HCT116 (cell line): ENCODE results near the gene BRD3OS. TPM values are rescaled to one million over a fixed set of nuclear protein-coding genes. Genes with fewer than 3 reads are reported as not detected.

Experiments
- ATAC-seq: fragments of 200-7000 bp; cut with Tn5 transposase; 2 replicates; pipeline ENCODE4 v1.9.1; 2020; ENCODE audit warnings: mild to moderate bottlenecking, moderate library complexity
- BruUV-seq: library from RNA; stranded (reverse); fragments of 400-500 nt; replicated peaks from 2 replicates; lab custom pipeline; 2021; lab: Mats Ljungman, UMichigan
- CTCF ChIA-PET: fragments of 300-600 bp; sonication (Branson Sonifier 250); formaldehyde crosslinking; loops from one replicate; lab custom pipeline; 2021; ENCODE audit warnings: antibody characterized with exemption; lab: Charles Lee
- POLR2A ChIA-PET: fragments of 300-600, 350-600 bp; sonication (Branson Sonifier 250); formaldehyde crosslinking; loops from one replicate; lab custom pipeline; 2021; ENCODE audit warnings: antibody characterized with exemption; lab: Charles Lee
- RAD21 ChIA-PET, 2 experiments: fragments of 300-600 bp; sonication (Branson Sonifier 250); formaldehyde crosslinking; loops; one replicate each; lab custom pipeline; 2023; ENCODE audit warnings: low total read pairs in 2 of 2; ENCODE audit not compliant: uncharacterized antibody in 2 of 2, unreplicated experiment in 2 of 2, low non-redundant PET in 1 of 2; lab: Charles Lee
- DNase-seq: peaks from one replicate; pipeline ENCODE4 v3.0.0-alpha.2; 2010; ENCODE audit warnings: low read depth, low spot score
- H2AFZ ChIP-seq: fragments of 200-600 bp; shearing (Covaris generic), sonication (generic); 2 replicates; pipeline ENCODE4 v1.6.1; 2017; ENCODE audit warnings: low read depth, mixed run types, mixed read lengths, antibody characterized with exemption, low read length; ENCODE audit not compliant: poor library complexity, severe bottlenecking
- H3K27ac ChIP-seq: 2 replicates; pipeline ENCODE4 v1.5.1; 2012; ENCODE audit warnings: low read depth, low read length
- H3K27me3 ChIP-seq: fragments of 200-600 bp; sonication (generic); 2 replicates; pipeline ENCODE4 v1.6.1; 2016; ENCODE audit warnings: mixed run types, low read length, mixed read lengths; ENCODE audit not compliant: insufficient read depth
- H3K36me3 ChIP-seq, 2 experiments: fragments of 200-500 bp in 1 of 2; fragments of 200-600 bp in 1 of 2; sonication (Bioruptor generic) in 1 of 2; sonication (generic) in 1 of 2; 2 replicates each; pipeline versions ENCODE4 v1.5.1 to v1.6.1; 2014 to 2016; ENCODE audit warnings: low read length in 2 of 2, inconsistent platforms in 1 of 2, mixed read lengths in 1 of 2, mixed run types in 1 of 2; ENCODE audit not compliant: insufficient read depth in 2 of 2, control insufficient read depth in 1 of 2
- H3K4me1 ChIP-seq, 2 experiments: fragments of 200-600 bp in 1 of 2; sonication (generic) in 1 of 2; 2 replicates each; pipeline versions ENCODE4 v1.5.1 to v1.6.1; 2012 to 2017; ENCODE audit warnings: low read length in 2 of 2, inconsistent platforms in 1 of 2, mild to moderate bottlenecking in 1 of 2, mixed read lengths in 1 of 2, mixed run types in 1 of 2, moderate library complexity in 1 of 2; ENCODE audit not compliant: insufficient read depth in 2 of 2, control insufficient read depth in 1 of 2
- H3K4me2 ChIP-seq: fragments of 200-600 bp; sonication (generic); 2 replicates; pipeline ENCODE4 v1.6.1; 2017; ENCODE audit warnings: mixed run types, low read length, mixed read lengths
- H3K4me3 ChIP-seq, 2 experiments: fragments of 200-600 bp in 1 of 2; sonication (generic) in 1 of 2; replicated peaks in 1 of 2; 2 replicates each; pipeline ENCODE4 v1.5.1; 2011 to 2016; ENCODE audit warnings: low read length in 2 of 2, control low read depth in 1 of 2, low read depth in 1 of 2, mild to moderate bottlenecking in 1 of 2, mixed read lengths in 1 of 2, mixed run types in 1 of 2
- H3K79me2 ChIP-seq: fragments of 200-600 bp; sonication (generic); 2 replicates; pipeline ENCODE4 v1.6.1; 2017; ENCODE audit warnings: mild to moderate bottlenecking, mixed run types, low read length, moderate library complexity, mixed read lengths; ENCODE audit not compliant: insufficient read depth
- H3K9ac ChIP-seq: fragments of 200-600 bp; sonication (generic); 2 replicates; pipeline ENCODE4 v1.6.1; 2016; ENCODE audit warnings: low read length, mixed read lengths
- H3K9me2 ChIP-seq: fragments of 200-600 bp; sonication (generic), shearing (Covaris generic); 2 replicates; pipeline ENCODE4 v1.6.1; 2017; ENCODE audit warnings: mixed run types, mild to moderate bottlenecking, moderate library complexity; ENCODE audit not compliant: insufficient read depth
- H3K9me3 ChIP-seq, 2 experiments: fragments of 200-500 bp in 1 of 2; fragments of 200-600 bp in 1 of 2; sonication (Bioruptor generic) in 1 of 2; sonication (generic) in 1 of 2; 2 replicates each; pipeline ENCODE4 v1.6.1; 2014 to 2017; ENCODE audit warnings: low read length in 2 of 2, mixed read lengths in 2 of 2, inconsistent platforms in 1 of 2, low read depth in 1 of 2, mild to moderate bottlenecking in 1 of 2, mixed run types in 1 of 2, moderate library complexity in 1 of 2; ENCODE audit not compliant: control insufficient read depth in 1 of 2, insufficient read depth in 1 of 2
- H4K20me1 ChIP-seq: fragments of 200-600 bp; sonication (generic), shearing (Covaris generic); 2 replicates; pipeline ENCODE4 v1.6.1; 2017; ENCODE audit warnings: mixed run types, mild to moderate bottlenecking, moderate library complexity; ENCODE audit not compliant: insufficient read depth
- ATF3 ChIP-seq: IDR thresholded peaks from 2 replicates; pipeline ENCODE4 v1.6.1; 2012
- POLR2AphosphoS5 ChIP-seq: IDR thresholded peaks from 2 replicates; pipeline ENCODE4 v1.6.1; 2011; ENCODE audit warnings: mild to moderate bottlenecking, low read depth, low read length, moderate library complexity
- SRF ChIP-seq: IDR thresholded peaks from 2 replicates; pipeline ENCODE4 v1.6.1; 2012; ENCODE audit warnings: low read depth
- TCF7L2 ChIP-seq: IDR thresholded peaks from 2 replicates; pipeline ENCODE4 v1.7.0; 2011; ENCODE audit warnings: borderline replicate concordance, inconsistent platforms; ENCODE audit not compliant: insufficient read depth, insufficient read length; ENCODE audit errors: extremely low read depth
- ZFX ChIP-seq: fragments of 450-650 bp; IDR thresholded peaks from 2 replicates; pipeline ENCODE4 v1.6.1; 2017
- intact Hi-C: fragments of 100-400 bp; cut with micrococcal nuclease; formaldehyde crosslinking; loops from 2 replicates; pipeline ENCODE4 v1.10.0; 2022
- total RNA-seq: library from RNA; stranded (reverse); gene quantifications from one replicate; pipeline ENCODE4 v1.2.1, GENCODE V29; 2021; ENCODE audit not compliant: unreplicated experiment
- TF ChIP-seq, protein P1 (sequence below), 3 experiments: fragments of 200-600 bp in 1 of 3; sonication (generic) in 1 of 3; IDR thresholded peaks in 2 of 3; conservative IDR thresholded peaks in 1 of 3; 2 replicates each; pipeline ENCODE4 v1.5.1; 2012 to 2017; ENCODE audit warnings: low read depth in 2 of 3, low read length in 2 of 3, antibody characterized with exemption in 1 of 3, borderline replicate concordance in 1 of 3, control low read depth in 1 of 3, mild to moderate bottlenecking in 1 of 3, mixed read lengths in 1 of 3, mixed run types in 1 of 3, moderate library complexity in 1 of 3; ENCODE audit not compliant: insufficient read depth in 1 of 3

BRD3OS gene
- total RNA-seq, 1 experiment from 2014 or later = 17.0 TPM

DNA sequence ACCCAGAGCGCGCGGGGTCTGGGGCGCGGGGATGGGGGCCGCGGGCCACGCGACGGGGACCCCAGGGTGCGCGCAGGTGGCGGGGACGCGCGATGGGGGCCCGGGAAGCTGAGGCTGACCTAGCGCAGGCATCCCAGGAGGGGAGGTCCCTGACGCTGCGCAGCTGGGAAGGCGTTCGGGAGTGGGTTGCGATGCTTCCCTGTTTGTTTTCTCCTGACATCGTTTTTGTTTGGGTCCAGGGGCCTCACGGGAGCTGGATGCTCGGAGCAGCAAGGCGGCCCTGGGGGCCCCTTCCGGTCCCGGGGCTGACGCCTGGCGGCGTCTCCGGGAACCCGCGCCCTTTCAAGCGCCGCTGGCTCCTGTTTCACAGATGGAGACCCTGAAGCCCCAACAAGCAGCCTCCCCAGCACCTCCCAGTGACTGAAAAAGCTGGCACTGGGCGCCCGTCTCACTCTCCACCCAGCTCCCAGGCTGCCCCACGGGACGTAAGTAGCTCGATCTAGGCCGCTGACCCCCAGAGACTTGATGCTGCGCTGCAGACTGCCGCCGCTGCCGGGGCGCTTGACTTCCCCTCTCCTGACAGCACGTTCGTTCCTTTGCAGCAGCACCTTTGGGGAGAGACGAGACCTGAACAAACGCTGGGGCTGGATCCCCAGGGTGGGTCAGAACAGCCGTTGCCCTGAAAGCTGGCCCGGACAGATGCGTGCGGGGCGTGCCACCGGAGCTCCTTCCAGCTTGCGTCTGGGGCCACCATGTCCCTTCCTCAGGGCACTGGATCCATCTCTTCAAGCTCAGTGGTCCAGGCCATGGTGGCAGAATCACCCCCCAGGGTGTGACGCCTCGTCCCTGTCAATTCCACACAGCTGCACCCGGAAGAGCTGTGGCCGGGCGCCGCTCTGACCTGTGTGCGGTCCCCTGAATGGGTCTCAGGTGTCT lies 593 bp downstream of the BRD3OS start:
- BruUV-seq = no TSS peak
- H3K9me3 ChIP-seq = no peaks in the 10 kb centered on the region
- intact Hi-C loops = loop anchor here (1.0 kb wide), 2 partner anchors 33 to 41 kb away; no protein-coding TSS in a partner anchor
- RAD21 ChIA-PET = interaction anchor here in 1 of 2 experiments (0.6 to 1.5 kb wide), 2 partner anchors 31 to 32 kb away, joined by 3 to 7 read pairs; no protein-coding TSS in a partner anchor
- H3K4me2 ChIP-seq = peak overlapping the region; percentile 87
- POLR2A ChIA-PET = interaction anchor here (1.2 kb wide), 1 partner anchor 32 kb away, joined by 9 read pairs; no protein-coding TSS in a partner anchor
- H3K4me3 ChIP-seq = peak overlapping the region; percentile 70 to 73
- H3K36me3 ChIP-seq = peaks cover 0 to 4% of the 10 kb centered on the region in 2 experiments; a peak in 2 of 4 replicates
- ATAC-seq (peak; percentile 22), DNase-seq (no peak)
- H3K4me1 ChIP-seq = peaks cover 3 to 17% of the 10 kb centered on the region in 2 experiments; a peak in 3 of 4 replicates
- H4K20me1 ChIP-seq = no peaks in the 10 kb centered on the region
- no peaks in the 10 kb centered on the region for H3K9me2 ChIP-seq
- CTCF ChIA-PET = interaction anchor here (1.0 to 2.7 kb wide), 3 partner anchors 31 to 283 kb away, joined by 3 to 27 read pairs (median 5); no protein-coding TSS in a partner anchor
- H3K79me2 ChIP-seq = no peaks in the 10 kb centered on the region; the same call in 1 of the 2 replicates
- peak overlapping the region; percentile 68 for H3K9ac ChIP-seq
- H3K27ac ChIP-seq = peak overlapping the region; percentile 50
- no peak overlapping the region for H2AFZ ChIP-seq
- H3K27me3 ChIP-seq = no peaks in the 10 kb centered on the region
- TF ChIP-seq POLR2AphosphoS5 (no peak), TCF7L2 (peak; percentile 77), SRF (no peak), ZFX (peak; percentile 68; the same call in 1 of the 2 replicates), ATF3 (no peak)
- TF ChIP-seq, protein P1, sequence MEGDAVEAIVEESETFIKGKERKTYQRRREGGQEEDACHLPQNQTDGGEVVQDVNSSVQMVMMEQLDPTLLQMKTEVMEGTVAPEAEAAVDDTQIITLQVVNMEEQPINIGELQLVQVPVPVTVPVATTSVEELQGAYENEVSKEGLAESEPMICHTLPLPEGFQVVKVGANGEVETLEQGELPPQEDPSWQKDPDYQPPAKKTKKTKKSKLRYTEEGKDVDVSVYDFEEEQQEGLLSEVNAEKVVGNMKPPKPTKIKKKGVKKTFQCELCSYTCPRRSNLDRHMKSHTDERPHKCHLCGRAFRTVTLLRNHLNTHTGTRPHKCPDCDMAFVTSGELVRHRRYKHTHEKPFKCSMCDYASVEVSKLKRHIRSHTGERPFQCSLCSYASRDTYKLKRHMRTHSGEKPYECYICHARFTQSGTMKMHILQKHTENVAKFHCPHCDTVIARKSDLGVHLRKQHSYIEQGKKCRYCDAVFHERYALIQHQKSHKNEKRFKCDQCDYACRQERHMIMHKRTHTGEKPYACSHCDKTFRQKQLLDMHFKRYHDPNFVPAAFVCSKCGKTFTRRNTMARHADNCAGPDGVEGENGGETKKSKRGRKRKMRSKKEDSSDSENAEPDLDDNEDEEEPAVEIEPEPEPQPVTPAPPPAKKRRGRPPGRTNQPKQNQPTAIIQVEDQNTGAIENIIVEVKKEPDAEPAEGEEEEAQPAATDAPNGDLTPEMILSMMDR (IDR thresholded peaks at IDR 0.05 in 2 of 3, conservative IDR thresholded peaks at IDR 0.05 in 1 of 3; ENCODE audit: borderline replicate concordance in 1 of 3, insufficient read depth in 1 of 3, low read depth in 2 of 3, low read length in 2 of 3) = 0 out of 6 replicates have a peak, but pooled peaks of 1 of the 3 experiments have one; percentile 8
- TF ChIP-seq, all 23 proteins: peak for 3
